GM21786 (cell line): Measurements from ENCODE around the gene PLXNA1.

Source experiments
- ATAC-seq: cut with Tn5 transposase; IDR thresholded peaks from one replicate; pipeline ENCODE4 v1.9.1; 2021; ENCODE audit not compliant: unreplicated experiment

The PLXNA1 gene

GRCh38 chr3:126952983-126953660 lies 29.8 kb upstream of the PLXNA1 start:
- no peak for ATAC-seq

GRCh38 chr3:126954141-126954842 lies 28.6 kb upstream of the PLXNA1 start:
- peak; percentile 68 for ATAC-seq

- peak; percentile 87 for ATAC-seq
Measured at GRCh38 chr3:126955004-126955790, 27.7 kb upstream of the PLXNA1 start.

GRCh38 chr3:126956361-126956760 lies 26.6 kb upstream of the PLXNA1 start:
- ATAC-seq, result no peak

- no peak for ATAC-seq
Measured at GRCh38 chr3:126956866-126957650, 25.9 kb upstream of the PLXNA1 start.

- no peak for ATAC-seq
Measured at GRCh38 chr3:126957776-126958637, 24.9 kb upstream of the PLXNA1 start.

- ATAC-seq, result no peak
Measured at GRCh38 chr3:126958638-126959085, 24.3 kb upstream of the PLXNA1 start.

- ATAC-seq, result no peak
Measured at GRCh38 chr3:126959136-126959920, 23.6 kb upstream of the PLXNA1 start.

GRCh38 chr3:126959921-126960603 lies 22.9 kb upstream of the PLXNA1 start:
- ATAC-seq, result no peak

GRCh38 chr3:126960604-126960995 lies 22.3 kb upstream of the PLXNA1 start:
- no peak for ATAC-seq

GRCh38 chr3:126961191-126961790 lies 21.6 kb upstream of the PLXNA1 start:
- ATAC-seq, result peak; percentile 77

- no peak for ATAC-seq
Measured at GRCh38 chr3:126961791-126962461, 21.0 kb upstream of the PLXNA1 start.

- no peak for ATAC-seq
Measured at GRCh38 chr3:126962756-126963155, 20.2 kb upstream of the PLXNA1 start.

GRCh38 chr3:126963261-126964190 lies 19.4 kb upstream of the PLXNA1 start:
- no peak for ATAC-seq

- ATAC-seq, result no peak
Measured at GRCh38 chr3:126964261-126964660, 18.7 kb upstream of the PLXNA1 start.

GRCh38 chr3:126964950-126965349 lies 18.0 kb upstream of the PLXNA1 start:
- ATAC-seq, result no peak
